Measurements from ENCODE around the gene FERMT1. TPM values are rescaled to one million over a fixed set of nuclear protein-coding genes. Genes with fewer than 3 reads are reported as not detected.

The FERMT1 gene
- total RNA-seq, 1 experiment from 2014 or later = 30.1 TPM

DNA sequence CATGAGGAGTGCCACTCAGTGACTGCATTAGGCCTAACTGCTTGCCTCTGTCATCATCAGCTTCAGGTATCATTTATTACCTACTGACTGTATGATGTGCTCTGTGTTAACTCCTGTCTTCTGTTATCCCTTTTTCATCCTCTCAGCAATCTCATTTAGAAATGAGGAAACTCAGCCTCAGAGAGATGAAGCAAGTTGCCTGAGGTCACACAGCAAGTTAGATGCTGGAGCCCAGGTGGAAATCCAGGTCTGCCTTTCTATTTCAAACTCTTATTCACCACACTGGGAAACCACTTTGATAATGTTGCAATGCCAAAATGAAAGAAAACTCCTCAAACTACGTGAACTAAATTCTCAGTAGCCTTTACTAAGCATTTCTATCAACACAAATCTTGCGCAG, 1.3 kb downstream of the FERMT1 start:
- DNase-seq = no peak
- intact Hi-C loops (cut with micrococcal nuclease; ENCODE audit: unreplicated experiment) = loop anchor here (5.0 kb wide), 1 partner anchor 371 kb away; no protein-coding TSS in a partner anchor
- Mint-ChIP-seq H3K36me3 (ENCODE audit: insufficient read depth, unreplicated experiment) (peaks cover 54% of the 10 kb centered on the region), H3K4me1 (ENCODE audit: low read depth, unreplicated experiment) (peaks cover 23% of the 10 kb centered on the region), H3K27ac (ENCODE audit: unreplicated experiment) (peak overlapping the region; percentile 76), H3K27me3 (ENCODE audit: insufficient read depth, unreplicated experiment) (no peaks in the 10 kb centered on the region), H3K9me3 (ENCODE audit: unreplicated experiment) (no peaks in the 10 kb centered on the region), H3K4me3 (ENCODE audit: unreplicated experiment) (peak overlapping the region; percentile 84)
- ChIA-PET POLR2A (no interaction called here), CTCF (no interaction called here)
- Histone ChIP-seq H3K4me3 (ENCODE audit: low read depth, low read length) (peak overlapping the region; percentile 48), H3K4me1 (peaks cover 27% of the 10 kb centered on the region), H3K36me3 (ENCODE audit: control insufficient read depth, insufficient read depth, low read length) (no peaks in the 10 kb centered on the region), H3K27me3 (replicated peaks; ENCODE audit: control insufficient read depth, insufficient read depth, low read length) (no peaks in the 10 kb centered on the region), H3K9me3 (no peaks in the 10 kb centered on the region)
- no peak for TF ChIP-seq CTCF (IDR thresholded peaks at IDR 0.05; ENCODE audit: insufficient read depth in 1 of 2, low read depth in 1 of 2, low read length in 1 of 2, severe bottlenecking in 1 of 2, unreplicated experiment in 1 of 2)
- BruUV-seq (replicated peaks) = TSS peak; percentile 48

- no TSS peak for BruUV-seq (replicated peaks)
- peaks cover 2% of the 10 kb centered on the region; the same call in 1 of the 2 replicates for H3K36me3 ChIP-seq (ENCODE audit: control insufficient read depth, insufficient read depth, low read length)
- TF ChIP-seq CTCF (IDR thresholded peaks at IDR 0.05; ENCODE audit: insufficient read depth in 1 of 2, low read depth in 1 of 2, low read length in 1 of 2, severe bottlenecking in 1 of 2, unreplicated experiment in 1 of 2) = no peak
- no peak overlapping the region for H3K4me3 Mint-ChIP-seq (ENCODE audit: unreplicated experiment)
- H3K27ac Mint-ChIP-seq (ENCODE audit: unreplicated experiment) = no peak overlapping the region
- intact Hi-C loops (cut with micrococcal nuclease; ENCODE audit: unreplicated experiment) = loop anchor here (5.0 kb wide), 1 partner anchor 372 kb away; no protein-coding TSS in a partner anchor
- H3K4me3 ChIP-seq (ENCODE audit: low read depth, low read length) = no peak overlapping the region
- CTCF ChIA-PET = no interaction called here
- POLR2A ChIA-PET = no interaction called here
- H3K4me1 Mint-ChIP-seq (ENCODE audit: low read depth, unreplicated experiment) = peaks cover 23% of the 10 kb centered on the region
- peaks cover 27% of the 10 kb centered on the region for H3K4me1 ChIP-seq
- H3K36me3 Mint-ChIP-seq (ENCODE audit: insufficient read depth, unreplicated experiment) = peaks cover 62% of the 10 kb centered on the region
- no peaks in the 10 kb centered on the region for H3K9me3 Mint-ChIP-seq (ENCODE audit: unreplicated experiment)
- no peak for DNase-seq
- H3K27me3 Mint-ChIP-seq (ENCODE audit: insufficient read depth, unreplicated experiment) = no peaks in the 10 kb centered on the region
- no peaks in the 10 kb centered on the region for H3K27me3 ChIP-seq (replicated peaks; ENCODE audit: control insufficient read depth, insufficient read depth, low read length)
- no peaks in the 10 kb centered on the region; the same call in 1 of the 2 replicates for H3K9me3 ChIP-seq
Observed at GRCh38 chr20:6120491-6120988, 2.3 kb downstream of the FERMT1 start.

- intact Hi-C loops (cut with micrococcal nuclease; ENCODE audit: unreplicated experiment) = no loop called here
- H3K36me3 Mint-ChIP-seq (ENCODE audit: insufficient read depth, unreplicated experiment) = peaks cover 77% of the 10 kb centered on the region
Observed at GRCh38 chr20:6116758-6117157, 6.1 kb downstream of the FERMT1 start.

More at GRCh38 chr20:6116758-6117157, 6.1 kb downstream of the FERMT1 start:
- no peak overlapping the region for H3K4me3 ChIP-seq (ENCODE audit: low read depth, low read length)
- H3K27me3 ChIP-seq (replicated peaks; ENCODE audit: control insufficient read depth, insufficient read depth, low read length) = no peaks in the 10 kb centered on the region
- Mint-ChIP-seq H3K27ac (ENCODE audit: unreplicated experiment) (no peak overlapping the region), H3K4me1 (ENCODE audit: low read depth, unreplicated experiment) (peaks cover 8% of the 10 kb centered on the region), H3K9me3 (ENCODE audit: unreplicated experiment) (peaks cover 22% of the 10 kb centered on the region), H3K4me3 (ENCODE audit: unreplicated experiment) (no peak overlapping the region), H3K27me3 (ENCODE audit: insufficient read depth, unreplicated experiment) (no peaks in the 10 kb centered on the region)
- peaks cover 5% of the 10 kb centered on the region; the same call in 1 of the 2 replicates for H3K36me3 ChIP-seq (ENCODE audit: control insufficient read depth, insufficient read depth, low read length)
- BruUV-seq (replicated peaks) = no TSS peak
- no peak for TF ChIP-seq CTCF (IDR thresholded peaks at IDR 0.05; ENCODE audit: insufficient read depth in 1 of 2, low read depth in 1 of 2, low read length in 1 of 2, severe bottlenecking in 1 of 2, unreplicated experiment in 1 of 2)
- CTCF ChIA-PET = no interaction called here
- peaks cover 14% of the 10 kb centered on the region for H3K4me1 ChIP-seq
- peaks cover 10% of the 10 kb centered on the region for H3K9me3 ChIP-seq
- POLR2A ChIA-PET = no interaction called here
- no peak for DNase-seq
